Astrocyte (in vitro differentiated cells and primary cell): Measurements from ENCODE around the gene CHN1. TPM values are rescaled to one million over a fixed set of nuclear protein-coding genes. Genes with fewer than 3 reads are reported as not detected.

Experiments
- DNase-seq: peaks from one replicate; pipeline ENCODE4 v3.0.0-alpha.2; 2010; ENCODE audit warnings: low read depth
- FAIRE-seq: peaks from 2 replicates; lab custom pipeline; 2011; peaks lifted over from hg19 to GRCh38; lab: Jason Lieb, UNC
- H2AFZ ChIP-seq: 2 replicates; pipeline ENCODE4 v1.6.0; 2012; ENCODE audit warnings: low read depth, low read length, inconsistent platforms
- H3K27ac ChIP-seq: 2 replicates; pipeline ENCODE4 v1.5.1; 2011; ENCODE audit warnings: low read depth, low read length, inconsistent platforms
- H3K27me3 ChIP-seq: 2 replicates; pipeline ENCODE4 v1.6.0; 2011; ENCODE audit warnings: low read length, inconsistent platforms; ENCODE audit not compliant: insufficient read depth
- H3K36me3 ChIP-seq: 2 replicates; pipeline ENCODE4 v1.5.1; 2011; ENCODE audit warnings: low read length, inconsistent platforms; ENCODE audit not compliant: insufficient read depth
- H3K4me1 ChIP-seq: 2 replicates; pipeline ENCODE4 v1.5.1; 2011; ENCODE audit warnings: low read length, inconsistent platforms; ENCODE audit not compliant: insufficient read depth
- H3K4me2 ChIP-seq: 2 replicates; pipeline ENCODE4 v1.6.0; 2012; ENCODE audit warnings: low read length, inconsistent platforms
- H3K4me3 ChIP-seq: 2 replicates; pipeline ENCODE4 v1.5.1; 2011; ENCODE audit warnings: low read depth, mild to moderate bottlenecking, low read length, inconsistent platforms; ENCODE audit not compliant: insufficient read depth
- H3K79me2 ChIP-seq: 2 replicates; pipeline ENCODE4 v1.6.0; 2012; ENCODE audit warnings: mild to moderate bottlenecking, low read length, inconsistent platforms; ENCODE audit not compliant: insufficient read depth
- H3K9ac ChIP-seq: 2 replicates; pipeline ENCODE4 v1.6.0; 2012; ENCODE audit warnings: mild to moderate bottlenecking, low read length, inconsistent platforms
- H3K9me3 ChIP-seq: 2 replicates; pipeline ENCODE4 v1.5.1; 2012; ENCODE audit warnings: low read depth, mild to moderate bottlenecking, low read length, inconsistent platforms; ENCODE audit not compliant: insufficient read depth
- H4K20me1 ChIP-seq: 2 replicates; pipeline ENCODE4 v1.6.0; 2012; ENCODE audit warnings: low read length, inconsistent platforms; ENCODE audit not compliant: insufficient read depth
- H3K27ac Mint-ChIP-seq: one replicate; pipeline ENCODE4 v1.8.0; 2021; ENCODE audit warnings: mild to moderate bottlenecking, mixed read lengths; ENCODE audit not compliant: unreplicated experiment
- H3K27me3 Mint-ChIP-seq: one replicate; pipeline ENCODE4 v1.8.0; 2021; ENCODE audit warnings: low read depth, mixed read lengths; ENCODE audit not compliant: unreplicated experiment
- H3K36me3 Mint-ChIP-seq: one replicate; pipeline ENCODE4 v1.8.0; 2021; ENCODE audit warnings: low read depth, mixed read lengths; ENCODE audit not compliant: unreplicated experiment
- H3K4me1 Mint-ChIP-seq: one replicate; pipeline ENCODE4 v1.8.0; 2021; ENCODE audit warnings: low read depth, mixed read lengths; ENCODE audit not compliant: unreplicated experiment
- H3K4me3 Mint-ChIP-seq: one replicate; pipeline ENCODE4 v1.8.0; 2021; ENCODE audit warnings: mild to moderate bottlenecking, moderate library complexity, mixed read lengths; ENCODE audit not compliant: unreplicated experiment
- H3K9me3 Mint-ChIP-seq: one replicate; pipeline ENCODE4 v1.8.0; 2021; ENCODE audit warnings: mild to moderate bottlenecking, mixed read lengths; ENCODE audit not compliant: unreplicated experiment
- EZH2 ChIP-seq: IDR thresholded peaks from 2 replicates; pipeline ENCODE4 v1.6.1; 2012; ENCODE audit warnings: mild to moderate bottlenecking, low read length, inconsistent platforms; ENCODE audit not compliant: insufficient read depth
- total RNA-seq: library from RNA; stranded (reverse); gene quantifications from 2 replicates; pipeline ENCODE4 v1.2.1, GENCODE V29; 2021
- TF ChIP-seq, protein P1 (sequence below): IDR thresholded peaks from 2 replicates; pipeline ENCODE4 v1.5.1; 2011; ENCODE audit warnings: low read depth, mild to moderate bottlenecking, inconsistent platforms, low read length, moderate library complexity; ENCODE audit not compliant: insufficient read depth

The CHN1 gene
- total RNA-seq, 1 donor from 2014 or later, result 23.9 TPM

DNA sequence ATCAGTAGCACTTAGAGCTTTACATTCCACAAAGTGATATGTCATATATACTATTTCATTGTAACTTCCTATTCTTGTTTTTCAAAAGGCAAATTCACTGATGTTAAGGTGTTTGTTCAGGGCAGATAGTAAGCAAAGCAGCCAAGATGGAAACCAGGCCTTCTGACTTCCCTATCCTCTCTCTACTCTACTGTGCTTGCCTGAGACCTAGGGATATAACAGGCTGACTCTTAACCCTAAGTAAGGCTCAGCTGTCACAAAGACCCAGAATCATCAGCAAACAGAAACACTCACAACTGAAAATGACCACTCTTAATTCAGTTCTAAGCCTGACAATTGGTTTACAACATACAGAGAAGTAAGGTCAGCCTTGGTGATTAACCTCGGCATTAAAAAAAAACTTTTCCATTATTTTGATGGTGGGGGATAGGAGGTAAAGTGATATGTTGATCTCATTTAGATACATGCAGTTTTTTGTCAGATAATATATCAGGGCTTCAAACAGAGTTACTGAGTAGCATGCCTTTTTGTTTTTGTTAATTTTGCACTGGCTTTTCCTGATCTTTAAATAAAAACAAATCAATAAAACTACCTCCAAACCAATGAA, 145.5 kb downstream of the CHN1 start:
- no peaks in the 10 kb centered on the region for H3K36me3 ChIP-seq
- H3K36me3 Mint-ChIP-seq, result no peaks in the 10 kb centered on the region
- no peaks in the 10 kb centered on the region for H3K27me3 ChIP-seq
- no peak for DNase-seq
- H3K27ac ChIP-seq, result no peak overlapping the region
- H3K9me3 ChIP-seq, result no peaks in the 10 kb centered on the region
- H3K27ac Mint-ChIP-seq, result no peak overlapping the region
- H3K4me3 Mint-ChIP-seq, result no peak overlapping the region
- no peak for FAIRE-seq
- no peak overlapping the region for H3K9ac ChIP-seq
- no peak overlapping the region for H3K4me2 ChIP-seq
- no peak for TF ChIP-seq EZH2
- TF ChIP-seq, protein P1, sequence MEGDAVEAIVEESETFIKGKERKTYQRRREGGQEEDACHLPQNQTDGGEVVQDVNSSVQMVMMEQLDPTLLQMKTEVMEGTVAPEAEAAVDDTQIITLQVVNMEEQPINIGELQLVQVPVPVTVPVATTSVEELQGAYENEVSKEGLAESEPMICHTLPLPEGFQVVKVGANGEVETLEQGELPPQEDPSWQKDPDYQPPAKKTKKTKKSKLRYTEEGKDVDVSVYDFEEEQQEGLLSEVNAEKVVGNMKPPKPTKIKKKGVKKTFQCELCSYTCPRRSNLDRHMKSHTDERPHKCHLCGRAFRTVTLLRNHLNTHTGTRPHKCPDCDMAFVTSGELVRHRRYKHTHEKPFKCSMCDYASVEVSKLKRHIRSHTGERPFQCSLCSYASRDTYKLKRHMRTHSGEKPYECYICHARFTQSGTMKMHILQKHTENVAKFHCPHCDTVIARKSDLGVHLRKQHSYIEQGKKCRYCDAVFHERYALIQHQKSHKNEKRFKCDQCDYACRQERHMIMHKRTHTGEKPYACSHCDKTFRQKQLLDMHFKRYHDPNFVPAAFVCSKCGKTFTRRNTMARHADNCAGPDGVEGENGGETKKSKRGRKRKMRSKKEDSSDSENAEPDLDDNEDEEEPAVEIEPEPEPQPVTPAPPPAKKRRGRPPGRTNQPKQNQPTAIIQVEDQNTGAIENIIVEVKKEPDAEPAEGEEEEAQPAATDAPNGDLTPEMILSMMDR, result no peak
- H3K79me2 ChIP-seq, result no peaks in the 10 kb centered on the region
- H3K9me3 Mint-ChIP-seq, result no peaks in the 10 kb centered on the region
- H3K4me1 Mint-ChIP-seq, result peaks cover 3% of the 10 kb centered on the region
- no peak overlapping the region for H3K4me3 ChIP-seq
- H3K4me1 ChIP-seq, result no peaks in the 10 kb centered on the region
- no peak overlapping the region for H2AFZ ChIP-seq
- no peaks in the 10 kb centered on the region for H3K27me3 Mint-ChIP-seq
- no peaks in the 10 kb centered on the region for H4K20me1 ChIP-seq

DNA sequence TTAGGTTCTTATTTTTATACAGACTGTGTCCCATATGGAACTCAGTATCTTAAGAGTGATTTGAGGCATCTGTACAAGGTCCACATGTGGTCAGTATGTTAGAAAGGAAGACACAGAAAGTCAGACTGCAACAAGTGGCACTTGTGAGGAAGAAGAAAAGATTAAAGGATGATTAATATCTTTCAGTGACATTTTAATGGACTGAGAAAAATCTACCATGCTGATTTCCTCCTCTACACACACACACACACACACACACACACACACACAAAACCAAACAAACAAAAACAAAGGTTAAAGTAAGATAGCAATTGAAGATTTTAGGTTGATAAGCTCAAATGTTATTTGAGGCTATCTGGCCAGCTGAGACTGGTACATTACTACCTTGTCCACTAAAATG, 146.4 kb downstream of the CHN1 start:
- H3K4me1 Mint-ChIP-seq, result peaks cover 3% of the 10 kb centered on the region
- H3K9me3 ChIP-seq, result no peaks in the 10 kb centered on the region

DNA sequence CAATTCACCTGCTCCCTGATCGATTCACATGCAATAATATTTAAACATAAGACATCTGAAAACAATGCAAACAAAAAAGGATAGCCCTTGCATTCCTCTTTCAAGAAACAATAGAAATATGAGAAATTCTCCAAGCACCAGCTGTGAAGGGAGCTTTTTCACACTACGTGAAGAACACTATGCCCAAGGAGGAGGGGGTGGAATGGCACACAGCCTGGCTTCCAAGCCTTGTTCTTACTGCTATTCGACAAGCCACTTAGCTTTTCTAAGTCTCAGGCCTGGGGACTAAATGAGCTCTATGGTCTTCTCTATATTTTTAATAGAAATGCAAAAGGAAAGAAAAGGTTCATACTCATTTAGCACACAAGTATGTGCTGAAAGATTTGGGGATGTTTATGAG, 148.7 kb downstream of the CHN1 start:
- FAIRE-seq (no peak), DNase-seq (no peak)
- no peak for TF ChIP-seq EZH2
- TF ChIP-seq, protein P1, result no peak
- Histone ChIP-seq H3K4me2 (no peak overlapping the region), H2AFZ (no peak overlapping the region), H4K20me1 (no peaks in the 10 kb centered on the region), H3K4me1 (no peaks in the 10 kb centered on the region), H3K9me3 (no peaks in the 10 kb centered on the region), H3K27me3 (no peaks in the 10 kb centered on the region), H3K36me3 (no peaks in the 10 kb centered on the region), H3K4me3 (no peak overlapping the region), H3K9ac (no peak overlapping the region), H3K79me2 (no peaks in the 10 kb centered on the region), H3K27ac (no peak overlapping the region)
- Mint-ChIP-seq H3K4me3 (no peak overlapping the region), H3K27ac (no peak overlapping the region), H3K9me3 (no peaks in the 10 kb centered on the region), H3K4me1 (peaks cover 3% of the 10 kb centered on the region), H3K27me3 (no peaks in the 10 kb centered on the region), H3K36me3 (no peaks in the 10 kb centered on the region)

More for the DNA sequence above, 146.4 kb downstream of the CHN1 start:
- H3K4me2 ChIP-seq, result no peak overlapping the region
- Mint-ChIP-seq H3K27me3 (no peaks in the 10 kb centered on the region), H3K27ac (no peak overlapping the region), H3K9me3 (no peaks in the 10 kb centered on the region), H3K4me3 (no peak overlapping the region), H3K36me3 (no peaks in the 10 kb centered on the region)
- H3K36me3 ChIP-seq, result no peaks in the 10 kb centered on the region
- no peaks in the 10 kb centered on the region for H3K4me1 ChIP-seq
- H4K20me1 ChIP-seq, result no peaks in the 10 kb centered on the region
- TF ChIP-seq EZH2, result no peak
- TF ChIP-seq, protein P1, result no peak
- H3K9ac ChIP-seq, result no peak overlapping the region
- no peak overlapping the region for H3K27ac ChIP-seq
- no peaks in the 10 kb centered on the region for H3K79me2 ChIP-seq
- no peak overlapping the region for H3K4me3 ChIP-seq
- H2AFZ ChIP-seq, result no peak overlapping the region
- DNase-seq, result no peak
- no peak for FAIRE-seq
- H3K27me3 ChIP-seq, result no peaks in the 10 kb centered on the region
